K562 (cell line): ENCODE measurements around the gene UBAC2. TPM values are rescaled to one million over a fixed set of nuclear protein-coding genes. Genes with fewer than 3 reads are reported as not detected.

Source experiments
- ATF1 ChIP-seq, 2 experiments: fragments of 450-650 bp in 1 of 2; IDR thresholded peaks; 2 replicates each; pipeline ENCODE4 v1.6.1; 2016; ENCODE audit warnings: missing compliant biosample characterization in 1 of 2, missing genetic modification characterization in 1 of 2
- CEBPB ChIP-seq: fragments of 450-650 bp; IDR thresholded peaks from 2 replicates; pipeline ENCODE4 v1.6.1; 2016; ENCODE audit warnings: missing genetic modification characterization, missing compliant biosample characterization
- CTCFL ChIP-seq: IDR thresholded peaks from 2 replicates; pipeline ENCODE4 v1.6.1; 2011; ENCODE audit warnings: borderline replicate concordance, low read depth, mild to moderate bottlenecking, moderate library complexity, low read length; ENCODE audit not compliant: insufficient read depth, poor library complexity, severe bottlenecking
- E2F4 ChIP-seq: sonication (generic); formaldehyde crosslinking; IDR thresholded peaks from 2 replicates; pipeline ENCODE4 v1.8.0; 2022; ENCODE audit warnings: mild to moderate bottlenecking, low read depth, missing genetic modification reagents
- FOSL1 ChIP-seq: fragments of 200-800 bp; sonication (Bioruptor generic); conservative IDR thresholded peaks from 2 replicates; pipeline ENCODE4 v1.6.1; 2016; ENCODE audit warnings: missing genetic modification characterization, missing compliant biosample characterization
- IRF1 ChIP-seq: sonication (generic); formaldehyde crosslinking; IDR thresholded peaks from 2 replicates; pipeline ENCODE4 v1.8.0; 2022; ENCODE audit warnings: missing genetic modification reagents, mild to moderate bottlenecking, borderline replicate concordance
- KDM1A ChIP-seq, 2 experiments: fragments of 450-650 bp; IDR thresholded peaks; 2 replicates each; pipeline ENCODE4 v1.6.1; 2016; ENCODE audit warnings: mild to moderate bottlenecking in 2 of 2
- PHF21A ChIP-seq: fragments of 450-650 bp; IDR thresholded peaks from 2 replicates; pipeline ENCODE4 v1.6.1; 2017; ENCODE audit warnings: low read depth, borderline replicate concordance
- SAFB2 ChIP-seq: fragments of 200-400 bp; formaldehyde crosslinking; IDR thresholded peaks from 2 replicates; pipeline ENCODE4 v1.6.1; 2018; ENCODE audit warnings: borderline replicate concordance, low read length, low read depth, moderate library complexity; ENCODE audit not compliant: severe bottlenecking
- SMARCA4 ChIP-seq: fragments of 450-650 bp; IDR thresholded peaks from 2 replicates; pipeline ENCODE4 v1.6.1; 2016
- ZNF75A ChIP-seq: fragments of 450-650 bp; formaldehyde crosslinking; IDR thresholded peaks from 2 replicates; pipeline ENCODE4 v1.4.0; 2020; ENCODE audit warnings: mild to moderate bottlenecking
- polyA plus RNA-seq, 8 experiments: library from polyadenylated mRNA; depleted of rRNA in 4 of 8; stranded (reverse) in 5 of 8; unstranded in 3 of 8; fragments of >200 nt; fragmentation: Nextera tagmentation in 2 of 8; fragmentation: Illumina TruSeq in 1 of 8; extraction: Ambion mirVana in 2 of 8; extraction: Trizol in 1 of 8; gene quantifications; 2 replicates each; pipeline versions ENCODE4 v1.2.1 to v1.2.3, GENCODE V29; 2011 to 2014; ENCODE audit warnings: inconsistent platforms in 1 of 8, missing spikeins in 1 of 8
- total RNA-seq, 7 experiments: library from RNA; depleted of rRNA in 6 of 7; stranded (reverse); fragments of >200 nt in 6 of 7; fragmentation: Illumina TruSeq in 2 of 7; extraction: Trizol in 2 of 7; gene quantifications; 2 replicates each; pipeline versions ENCODE4 v1.2.1 to v1.2.3, GENCODE V29; 2011 to 2021; ENCODE audit warnings: low replicate concordance in 1 of 7

Gene UBAC2
- total and polyA plus RNA-seq, 9 of the 15 experiments (the other 6 are each of a cell fraction or from before 2014, with no cell fraction given) = 6.0 to 84.1 (median 32.3) TPM

- TF ChIP-seq IRF1 (no peak), FOSL1 (tag) (peak; percentile 47), CTCFL (no peak), ZNF75A (0 out of 2 replicates have a peak, but pooled peaks have one; percentile 11), SAFB2 (no peak), SMARCA4 (peak; percentile 36; the same call in 1 of the 2 replicates), ATF1 (CRISPR knock-in tag; IDR thresholded peaks at IDR 0.05) (no peak), ATF1 (tag; IDR thresholded peaks at IDR 0.05) (no peak), KDM1A (IDR thresholded peaks at IDR 0.05) (no peak), PHF21A (no peak), E2F4 (CRISPR knock-in tag) (no peak), CEBPB (peak; percentile 83)
Measured at GRCh38 chr13:99339736-99340397, 139.2 kb downstream of the UBAC2 start (continued).
